Body of pancreas (tissue), 4 donors: ENCODE results near the gene YJU2. TPM values are rescaled to one million over a fixed set of nuclear protein-coding genes. Genes with fewer than 3 reads are reported as not detected.

Source experiments
- ATAC-seq: fragments of 150-250 bp; one replicate; pipeline ENCODE4 v1.9.1; 2016
- DNase-seq, 4 donors: peaks; one replicate each; pipeline ENCODE4 v3.0.0-alpha.2; 2019
- H3K27ac ChIP-seq, 4 donors: fragments of 200-600 bp; sonication (generic); 1 replicate in 3 of 4; 2 replicates in 1 of 4; pipeline versions ENCODE4 v1.5.1 to v1.6.1; 2016 to 2019; ENCODE audit warnings: mild to moderate bottlenecking in 1 of 4, mixed read lengths in 1 of 4, moderate library complexity in 1 of 4
- H3K27me3 ChIP-seq, 2 donors: fragments of 200-600 bp; sonication (generic); one replicate each; pipeline ENCODE4 v1.6.0; 2016; ENCODE audit warnings: mild to moderate bottlenecking in 1 of 2
- H3K36me3 ChIP-seq, 2 donors: fragments of 200-600 bp; sonication (generic); replicated peaks in 1 of 2; 2 replicates each; pipeline ENCODE4 v1.5.1; 2016; ENCODE audit warnings: low read depth in 2 of 2; ENCODE audit not compliant: insufficient read depth in 1 of 2
- H3K4me1 ChIP-seq: fragments of 200-600 bp; sonication (generic); one replicate; pipeline ENCODE4 v1.6.0; 2016
- H3K4me3 ChIP-seq, 2 donors: fragments of 200-600 bp; sonication (generic); 1 replicate in 1 of 2; 2 replicates in 1 of 2; pipeline ENCODE4 v1.5.1; 2016 to 2019
- H3K9me3 ChIP-seq, 3 donors: fragments of 200-600 bp; sonication (generic); 1 replicate in 2 of 3; 2 replicates in 1 of 3; pipeline ENCODE4 v1.5.1; 2016
- POLR2A ChIP-seq, 3 donors: fragments of 450-650 bp; IDR thresholded peaks; one replicate each; pipeline ENCODE4 v1.6.1; 2016; ENCODE audit warnings: antibody characterized with exemption in 3 of 3, mild to moderate bottlenecking in 2 of 3
- WGBS, 2 donors: methylation state at CpG; one replicate each; pipeline ENCODE4 v1.1.5; 2017; 5-methylcytosine and 5-hydroxymethylcytosine counted together
- intact Hi-C: fragments of 100-400 bp; cut with DNase I; formaldehyde crosslinking; loops from one replicate; pipeline ENCODE4 v1.15.1; 2023
- total RNA-seq, 2 donors: library from RNA; depleted of rRNA; stranded (reverse); fragments of >200 nt; gene quantifications; one replicate each; pipeline ENCODE4 v1.1.0, GENCODE V29; 2016
- TF ChIP-seq, protein P1 (sequence below), 7 experiments: fragments of 450-650 bp in 4 of 7; fragments of 200-600 bp in 3 of 7; sonication (generic) in 3 of 7; IDR thresholded peaks; one replicate each; pipeline ENCODE4 v1.5.1; 2016 to 2019; ENCODE audit warnings: antibody characterized with exemption in 7 of 7

Gene YJU2
- total RNA-seq = 10 to 100 TPM; 15.5 to 20.2 TPM

DNA sequence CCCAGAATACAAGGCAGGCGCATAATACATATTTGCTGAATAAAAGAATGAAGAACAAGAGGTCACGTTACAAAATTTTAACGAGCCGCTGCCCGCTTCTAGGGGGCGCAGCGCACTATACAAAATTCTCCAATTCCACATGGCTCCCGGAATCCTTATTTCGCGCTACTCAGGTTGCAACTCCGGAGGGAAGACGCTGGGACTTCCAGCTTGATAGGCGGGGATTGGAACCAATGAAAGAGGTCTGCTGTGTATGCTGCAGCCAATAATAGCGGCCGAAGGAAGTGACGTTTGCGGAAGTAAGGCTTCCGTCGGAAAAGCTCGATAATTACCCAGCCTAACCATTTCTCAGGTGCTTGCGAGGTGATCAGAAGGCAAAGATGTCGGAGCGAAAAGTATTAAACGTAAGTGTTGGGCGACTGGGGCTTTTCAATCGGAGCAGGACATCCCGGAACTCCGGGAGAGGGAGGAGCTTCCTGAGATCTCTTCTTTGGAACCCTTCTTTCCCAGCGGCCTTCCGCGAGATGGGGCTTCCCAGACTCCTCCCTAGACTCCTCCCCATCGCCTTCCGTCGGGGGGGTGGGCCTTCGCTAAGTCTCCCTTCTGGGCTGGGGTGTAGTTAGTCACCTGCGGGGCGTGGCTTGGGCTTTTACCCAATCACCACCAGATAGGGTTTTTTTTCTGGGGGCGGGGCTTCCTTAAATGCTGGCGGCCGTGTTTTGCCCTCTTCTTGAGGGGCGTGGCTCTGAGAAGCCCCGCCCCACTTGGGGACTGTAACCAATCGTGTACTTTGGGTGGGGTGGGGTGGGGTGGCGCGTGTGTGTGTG lies at the start of gene YJU2:
TSS of gene YJU2 (plus strand) at position 314 of the 827 bp plus-strand sequence. CDS start at position 381, 67 bp downstream.
- H3K4me1 ChIP-seq = peaks cover 16% of the 10 kb centered on the region
- H3K9me3 ChIP-seq = no peaks in the 10 kb centered on the region
- H3K36me3 ChIP-seq = peaks cover 14 to 17% of the 10 kb centered on the region in 2 donors
- H3K4me3 ChIP-seq = peak within 1 kb of the TSS; percentile 33 to 57
- ATAC-seq = peak; percentile 97
- WGBS, 2 donors = 0 to 1% methylated on average over 30 to 41 of the region's 45 CpGs
- peak within 1 kb of the TSS; percentile 87 to 99 (median 96) for H3K27ac ChIP-seq
- intact Hi-C loops = no loop called here
- H3K27me3 ChIP-seq = no peaks in the 10 kb centered on the region
- DNase-seq = peak; percentile 99 to 100 (median 99)
- peak in 2 of 3 donors; percentile 71 to 79 for TF ChIP-seq POLR2A (IDR thresholded peaks at IDR 0.05)
- TF ChIP-seq, protein P1, sequence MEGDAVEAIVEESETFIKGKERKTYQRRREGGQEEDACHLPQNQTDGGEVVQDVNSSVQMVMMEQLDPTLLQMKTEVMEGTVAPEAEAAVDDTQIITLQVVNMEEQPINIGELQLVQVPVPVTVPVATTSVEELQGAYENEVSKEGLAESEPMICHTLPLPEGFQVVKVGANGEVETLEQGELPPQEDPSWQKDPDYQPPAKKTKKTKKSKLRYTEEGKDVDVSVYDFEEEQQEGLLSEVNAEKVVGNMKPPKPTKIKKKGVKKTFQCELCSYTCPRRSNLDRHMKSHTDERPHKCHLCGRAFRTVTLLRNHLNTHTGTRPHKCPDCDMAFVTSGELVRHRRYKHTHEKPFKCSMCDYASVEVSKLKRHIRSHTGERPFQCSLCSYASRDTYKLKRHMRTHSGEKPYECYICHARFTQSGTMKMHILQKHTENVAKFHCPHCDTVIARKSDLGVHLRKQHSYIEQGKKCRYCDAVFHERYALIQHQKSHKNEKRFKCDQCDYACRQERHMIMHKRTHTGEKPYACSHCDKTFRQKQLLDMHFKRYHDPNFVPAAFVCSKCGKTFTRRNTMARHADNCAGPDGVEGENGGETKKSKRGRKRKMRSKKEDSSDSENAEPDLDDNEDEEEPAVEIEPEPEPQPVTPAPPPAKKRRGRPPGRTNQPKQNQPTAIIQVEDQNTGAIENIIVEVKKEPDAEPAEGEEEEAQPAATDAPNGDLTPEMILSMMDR (IDR thresholded peaks at IDR 0.05) = peak in 6 of 7 experiments; percentile 9 to 73 (median 58)

DNA sequence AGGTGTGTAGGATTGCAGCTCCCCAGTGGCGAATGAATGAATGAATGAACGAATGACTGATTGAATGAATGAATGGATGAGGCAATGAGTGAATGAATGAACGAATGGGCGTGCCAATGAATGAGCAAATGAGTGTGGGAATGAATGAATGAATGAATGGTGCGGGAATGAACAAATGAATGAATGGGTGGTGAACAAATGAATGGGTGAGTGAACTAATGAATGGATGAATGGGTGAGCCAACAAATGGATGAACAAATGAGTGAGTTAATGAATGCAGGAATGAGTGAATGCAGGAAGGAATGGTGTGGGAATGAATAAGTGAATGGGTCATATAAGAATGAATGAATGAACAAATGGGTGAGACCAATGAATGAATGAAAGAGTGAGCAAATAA lies 49.7 kb upstream of the YJU2 start:
- Histone ChIP-seq H3K4me3 (no peak overlapping the region), H3K27me3 (peaks cover 0 to 18% of the 10 kb centered on the region in 2 donors), H3K27ac (no peak overlapping the region), H3K36me3 (no peaks in the 10 kb centered on the region), H3K4me1 (no peaks in the 10 kb centered on the region), H3K9me3 (no peaks in the 10 kb centered on the region)
- intact Hi-C loops = no loop called here
- TF ChIP-seq POLR2A (IDR thresholded peaks at IDR 0.05) = no peak
- TF ChIP-seq, protein P1 (IDR thresholded peaks at IDR 0.05) = no peak
- ATAC-seq (no peak), DNase-seq (no peak)
- WGBS, 2 donors = 61 to 65% methylated on average over 5 of the region's 5 CpGs

DNA sequence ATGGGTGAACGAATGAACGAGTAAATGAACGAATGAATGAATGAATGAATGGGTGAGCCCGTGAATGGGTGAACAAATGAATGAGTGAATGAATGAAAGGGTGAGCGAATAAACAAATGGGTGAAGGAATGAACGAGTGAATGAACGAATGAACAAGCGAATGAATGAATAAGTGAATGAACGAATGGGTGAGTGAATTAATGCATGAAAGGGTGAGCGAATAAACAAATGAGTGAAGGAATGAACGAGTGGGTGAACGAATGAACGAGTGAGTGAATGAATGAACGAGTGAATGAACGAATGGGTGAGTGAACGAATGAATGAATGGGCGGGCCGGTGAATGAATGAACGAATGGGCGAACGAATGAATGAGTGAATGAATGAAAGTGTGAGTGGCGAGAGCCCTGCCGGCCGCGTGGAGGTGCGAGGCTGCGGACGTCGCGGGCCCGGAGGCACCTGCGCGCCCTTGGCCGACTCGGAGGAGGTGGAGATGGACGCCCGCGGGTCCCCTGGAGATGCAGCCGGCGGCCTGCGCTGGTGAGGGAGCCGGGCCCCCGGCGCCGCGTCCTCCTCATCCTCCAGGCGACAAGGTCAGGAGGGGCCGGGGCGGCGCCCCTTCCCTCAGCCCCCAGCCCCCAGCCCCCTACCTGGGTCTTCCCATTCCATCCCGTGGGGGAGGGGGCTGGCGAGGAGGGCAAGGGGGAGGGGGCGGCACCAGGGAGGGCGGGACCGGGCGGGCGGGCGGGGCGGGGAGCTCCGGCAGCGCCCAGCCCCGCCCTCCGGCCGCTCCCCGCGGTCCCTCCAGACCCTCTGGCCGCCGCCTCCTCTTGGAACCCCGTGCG lies 49.0 kb upstream of the YJU2 start:
- TF ChIP-seq, protein P1 (IDR thresholded peaks at IDR 0.05) = peak in 1 of 7 experiments; percentile 13
- TF ChIP-seq POLR2A (IDR thresholded peaks at IDR 0.05) = no peak
- Histone ChIP-seq H3K4me1 (no peaks in the 10 kb centered on the region), H3K9me3 (no peaks in the 10 kb centered on the region), H3K27ac (no peak overlapping the region), H3K36me3 (no peaks in the 10 kb centered on the region), H3K4me3 (no peak overlapping the region), H3K27me3 (peaks cover 0 to 18% of the 10 kb centered on the region in 2 donors)
- peak; percentile 52 for ATAC-seq
- intact Hi-C loops = no loop called here
- no peak for DNase-seq
- 15 to 20% methylated on average over 40 to 49 of the region's 70 CpGs for WGBS, 2 donors

DNA sequence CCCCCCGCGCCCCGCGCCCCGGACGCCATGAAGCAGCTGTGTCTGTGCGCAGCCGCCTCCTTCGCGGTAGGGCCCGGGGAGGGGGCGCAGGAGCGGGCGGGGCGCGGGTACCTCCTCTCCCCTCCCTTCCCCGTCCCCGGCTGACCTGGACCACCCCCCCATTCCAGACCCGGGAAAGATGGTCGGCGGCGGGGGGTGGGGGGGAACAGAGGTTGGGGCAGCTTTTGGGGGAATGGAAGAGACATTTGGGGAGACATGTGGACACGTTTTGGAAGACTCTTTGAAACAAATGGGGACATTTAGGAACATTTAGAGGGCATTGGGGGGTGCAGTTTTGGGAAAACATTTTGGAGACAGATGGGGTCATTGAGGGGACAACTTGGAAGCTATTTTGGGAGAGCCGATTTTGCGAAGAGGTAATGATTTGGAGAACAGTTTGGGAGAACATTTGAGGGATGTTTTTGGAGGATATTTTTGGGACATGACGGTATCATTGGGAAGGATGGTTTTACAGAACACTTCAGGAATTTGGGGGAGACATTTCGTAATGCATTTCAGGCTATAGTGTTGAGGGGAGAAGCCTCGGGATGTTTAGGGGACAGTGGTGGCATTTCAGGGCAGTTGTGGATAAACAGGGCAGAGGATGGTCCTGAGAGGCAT lies 48.3 kb upstream of the YJU2 start:
- ATAC-seq (no peak), DNase-seq (no peak)
- 10 to 12% methylated on average over 16 to 18 of the region's 28 CpGs for WGBS, 2 donors
- Histone ChIP-seq H3K27ac (no peak overlapping the region), H3K27me3 (peaks cover 0 to 18% of the 10 kb centered on the region in 2 donors), H3K4me1 (no peaks in the 10 kb centered on the region), H3K9me3 (no peaks in the 10 kb centered on the region), H3K4me3 (no peak overlapping the region), H3K36me3 (no peaks in the 10 kb centered on the region)
- intact Hi-C loops = no loop called here
- no peak for TF ChIP-seq POLR2A (IDR thresholded peaks at IDR 0.05)
- TF ChIP-seq, protein P1 (IDR thresholded peaks at IDR 0.05) = no peak
